Activated CD8-positive, alpha-beta T cell treated with anti-CD3 and anti-CD28 coated beads for 36 hours (primary cell): ENCODE data around the gene CACNB1. TPM values are rescaled to one million over a fixed set of nuclear protein-coding genes. Genes with fewer than 3 reads are reported as not detected.

ENCODE experiments used
- ATAC-seq: fragments of 200-7000 bp; cut with Tn5 transposase; one replicate; pipeline ENCODE4 v1.10.0; 2021; ENCODE audit warnings: mild to moderate bottlenecking, moderate library complexity
- CTCF ChIA-PET: fragments of 350-600 bp; sonication (Branson Sonifier 250); formaldehyde crosslinking; loops from one replicate; lab custom pipeline; 2021; ENCODE audit warnings: antibody characterized with exemption; lab: Charles Lee
- POLR2A ChIA-PET: fragments of 350-600 bp; sonication (Branson Sonifier 250); formaldehyde crosslinking; loops from one replicate; lab custom pipeline; 2021; ENCODE audit warnings: antibody characterized with exemption; lab: Charles Lee
- DNase-seq: peaks from one replicate; pipeline ENCODE4 v3.0.0-alpha.2; 2020
- H3K27ac Mint-ChIP-seq: one replicate; pipeline ENCODE4 v1.8.0; 2021; ENCODE audit warnings: mild to moderate bottlenecking, mixed read lengths
- H3K27me3 Mint-ChIP-seq: one replicate; pipeline ENCODE4 v1.8.0; 2021; ENCODE audit warnings: mixed read lengths
- H3K36me3 Mint-ChIP-seq: one replicate; pipeline ENCODE4 v1.8.0; 2021; ENCODE audit warnings: low read depth, mixed read lengths
- H3K4me1 Mint-ChIP-seq: one replicate; pipeline ENCODE4 v1.8.0; 2021; ENCODE audit warnings: low read depth, mixed read lengths
- H3K4me3 Mint-ChIP-seq: one replicate; pipeline ENCODE4 v1.8.0; 2021; ENCODE audit warnings: mild to moderate bottlenecking, moderate library complexity, mixed read lengths
- H3K9me3 Mint-ChIP-seq: one replicate; pipeline ENCODE4 v1.8.0; 2021; ENCODE audit warnings: mixed read lengths
- CTCF ChIP-seq: fragments of 200-600 bp; IDR thresholded peaks from one replicate; pipeline ENCODE4 v1.8.0; 2022; ENCODE audit warnings: antibody characterized with exemption, mild to moderate bottlenecking
- intact Hi-C: fragments of 100-400 bp; cut with micrococcal nuclease; formaldehyde crosslinking; loops from one replicate; pipeline ENCODE4 v1.10.0; 2022
- total RNA-seq, 2 experiments: library from RNA; stranded (reverse); gene quantifications; one replicate each; pipeline ENCODE4 v1.2.3, GENCODE V29; 2021

Gene CACNB1
- total RNA-seq, 2 experiments from 2014 or later: 13.1 to 14.2 TPM

- peaks cover 3% of the 10 kb centered on the region for H3K9me3 Mint-ChIP-seq
These were observed 23.8 kb downstream of the CACNB1 start for GRCh38 chr17:39173526-39174274.

GRCh38 chr17:39173080-39173479 is 24.4 kb downstream of the CACNB1 start:
- peaks cover 3% of the 10 kb centered on the region for H3K9me3 Mint-ChIP-seq
- no peak for ATAC-seq
- H3K36me3 Mint-ChIP-seq: peaks cover 10% of the 10 kb centered on the region
- no peak for DNase-seq
- no peak for TF ChIP-seq CTCF
- no peak overlapping the region for H3K4me3 Mint-ChIP-seq
- H3K27ac Mint-ChIP-seq: no peak overlapping the region
- peaks cover 6% of the 10 kb centered on the region for H3K27me3 Mint-ChIP-seq
- CTCF ChIA-PET: interaction anchor here (1.2 to 5.4 kb wide), 10 partner anchors 9 to 189 kb away, joined by 3 to 151 read pairs (median 19); partner anchors contain the start of genes ARL5C, CACNB1, PLXDC1 and RPL19
- POLR2A ChIA-PET: interaction anchor here (0.8 to 2.5 kb wide), 5 partner anchors 7 to 72 kb away, joined by 3 to 11 read pairs (median 3); partner anchors contain the start of genes ARL5C and RPL19
- intact Hi-C loops: no loop called here
- H3K4me1 Mint-ChIP-seq: peaks cover 12% of the 10 kb centered on the region

More at GRCh38 chr17:39173526-39174274, 23.8 kb downstream of the CACNB1 start:
- Mint-ChIP-seq H3K27me3 (peaks cover 3% of the 10 kb centered on the region), H3K36me3 (peaks cover 12% of the 10 kb centered on the region), H3K27ac (no peak overlapping the region), H3K4me1 (peaks cover 12% of the 10 kb centered on the region), H3K4me3 (no peak overlapping the region)
- DNase-seq (no peak), ATAC-seq (no peak)
- intact Hi-C loops: no loop called here
- POLR2A ChIA-PET: interaction anchor here (0.8 to 2.5 kb wide), 8 partner anchors 8 to 71 kb away, joined by 3 to 11 read pairs (median 4); partner anchors contain the start of genes ARL5C and RPL19
- TF ChIP-seq CTCF: no peak
- CTCF ChIA-PET: interaction anchor here (1.0 to 5.4 kb wide), 21 partner anchors 9 to 249 kb away, joined by 3 to 151 read pairs (median 10); partner anchors contain the start of genes ARL5C, CACNB1, LASP1NB and PLXDC1

DNA sequence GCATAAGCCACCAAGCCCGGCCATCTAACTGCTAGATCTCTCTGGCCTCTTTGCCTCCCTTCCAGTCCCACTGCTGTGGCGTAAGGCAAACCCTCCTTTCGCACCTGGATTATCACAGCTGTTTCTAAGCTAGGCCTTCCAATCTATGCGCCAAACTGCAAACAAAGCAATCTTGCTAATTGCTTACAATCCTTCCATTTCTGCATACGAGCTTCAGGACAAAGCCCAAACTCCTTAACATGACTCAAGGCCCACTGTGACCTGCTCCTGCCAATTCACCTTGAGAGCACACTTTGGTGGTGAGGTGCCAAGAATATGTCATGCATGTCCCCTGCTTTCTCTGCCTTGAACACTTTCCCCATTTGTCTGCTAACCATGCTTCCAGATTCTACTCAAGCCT is 25.5 kb downstream of the CACNB1 start:
- peaks cover 3% of the 10 kb centered on the region for H3K9me3 Mint-ChIP-seq
- H3K4me1 Mint-ChIP-seq: peaks cover 22% of the 10 kb centered on the region
- DNase-seq (no peak), ATAC-seq (no peak)
- intact Hi-C loops: no loop called here
- no peak overlapping the region for H3K4me3 Mint-ChIP-seq
- no peak for TF ChIP-seq CTCF
- ChIA-PET CTCF (interaction anchor here (0.8 to 5.4 kb wide), 7 partner anchors 7 to 190 kb away, joined by 3 to 151 read pairs (median 6); partner anchors contain the start of gene ARL5C), POLR2A (interaction anchor here (2.3 kb wide), 1 partner anchor 28 kb away, joined by 10 read pairs; the partner anchor contains the start of gene RPL19)
- H3K27ac Mint-ChIP-seq: no peak overlapping the region
- peaks cover 8% of the 10 kb centered on the region for H3K36me3 Mint-ChIP-seq
- peaks cover 6% of the 10 kb centered on the region for H3K27me3 Mint-ChIP-seq

GRCh38 chr17:39170558-39170957 is 26.9 kb downstream of the CACNB1 start:
- H3K27ac Mint-ChIP-seq: no peak overlapping the region
- CTCF ChIA-PET: interaction anchor here (1.2 to 8.1 kb wide), 4 partner anchors 17 to 187 kb away, joined by 5 to 99 read pairs (median 8); partner anchors contain the start of gene PLXDC1
- peaks cover 22% of the 10 kb centered on the region for H3K4me1 Mint-ChIP-seq
- peaks cover 6% of the 10 kb centered on the region for H3K36me3 Mint-ChIP-seq
- no peak for ATAC-seq
- no peak for DNase-seq
- H3K27me3 Mint-ChIP-seq: peaks cover 12% of the 10 kb centered on the region
- no peak overlapping the region for H3K4me3 Mint-ChIP-seq
- intact Hi-C loops: no loop called here
- TF ChIP-seq CTCF: no peak
- POLR2A ChIA-PET: interaction anchor here (0.7 kb wide), 2 partner anchors 18 to 156 kb away, joined by 3 read pairs; no protein-coding TSS in a partner anchor
- peaks cover 3% of the 10 kb centered on the region for H3K9me3 Mint-ChIP-seq
